Ramos (cell line): ENCODE results near the gene CST9L.

ENCODE experiments used
- in situ Hi-C: fragments of 300-500 bp; cut with MboI; formaldehyde crosslinking; loops from one replicate; pipeline ENCODE4 v1.14.3; 2022; ENCODE audit warnings: low sequenced_read_pairs; ENCODE audit not compliant: unreplicated experiment

Gene CST9L, protein sequence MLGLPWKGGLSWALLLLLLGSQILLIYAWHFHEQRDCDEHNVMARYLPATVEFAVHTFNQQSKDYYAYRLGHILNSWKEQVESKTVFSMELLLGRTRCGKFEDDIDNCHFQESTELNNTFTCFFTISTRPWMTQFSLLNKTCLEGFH

DNA sequence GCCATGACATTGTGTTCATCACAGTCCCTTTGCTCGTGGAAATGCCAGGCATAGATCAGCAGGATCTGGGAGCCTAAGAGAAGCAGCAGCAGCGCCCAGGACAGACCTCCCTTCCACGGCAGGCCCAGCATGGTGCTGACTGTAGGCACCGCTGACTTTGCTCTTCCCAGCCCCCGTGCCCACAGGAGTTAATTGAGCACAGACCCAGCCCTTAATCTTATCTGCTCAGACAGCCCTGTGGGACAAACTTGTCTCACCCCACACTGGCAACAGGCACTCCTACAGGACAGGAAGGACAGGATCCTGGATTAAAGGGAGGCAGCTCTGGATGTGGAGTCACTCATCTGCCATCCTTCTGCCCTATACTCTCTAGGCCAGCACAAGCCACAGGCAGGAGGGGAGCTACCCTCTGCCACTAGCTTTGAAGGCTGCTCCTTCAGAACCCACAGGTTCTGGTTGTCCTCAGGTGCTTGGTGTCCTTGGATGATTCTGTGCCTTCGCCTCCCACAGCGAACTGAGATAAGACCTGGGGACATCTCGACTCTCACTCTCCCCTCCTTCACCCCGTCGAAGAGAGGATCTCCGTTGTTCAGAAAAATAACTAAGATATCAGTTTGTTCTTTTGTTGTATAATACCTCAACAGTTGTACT lies at the start of gene CST9L:
Gene CST9L (minus strand): TSS at position 165 of the 651 bp plus-strand sequence. CDS start 34 bp downstream, at position 131.
- in situ Hi-C loops = no loop called here

DNA sequence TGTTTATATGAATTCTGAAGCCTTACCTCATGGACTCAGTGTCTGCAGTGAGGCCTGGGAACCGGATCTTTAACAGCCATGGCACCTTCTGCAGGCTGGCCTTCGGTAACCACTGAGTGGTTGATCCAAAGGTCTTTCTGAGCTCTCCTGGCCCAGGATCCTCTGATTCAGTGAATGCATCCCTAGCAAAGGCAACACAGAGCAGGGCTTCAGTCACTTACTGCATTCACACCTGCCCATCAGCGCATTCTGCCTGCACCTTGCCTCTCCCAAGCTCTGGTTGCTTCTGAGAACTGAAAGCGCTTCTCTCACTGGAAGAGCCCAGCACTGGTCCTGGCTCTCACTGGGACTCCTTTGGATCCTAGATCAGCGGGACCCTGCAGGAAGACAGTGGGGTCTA lies 45.9 kb upstream of the CST9L start:
- in situ Hi-C loops = no loop called here

GRCh38 chr20:23613676-23614075 lies 45.4 kb upstream of the CST9L start:
- in situ Hi-C loops = no loop called here

- in situ Hi-C loops = no loop called here
Observed at GRCh38 chr20:23612396-23612795, 44.1 kb upstream of the CST9L start.

- in situ Hi-C loops = no loop called here
Observed at GRCh38 chr20:23609486-23610109, 41.3 kb upstream of the CST9L start.

GRCh38 chr20:23608251-23608846 lies 40.1 kb upstream of the CST9L start:
- in situ Hi-C loops = no loop called here

- in situ Hi-C loops = no loop called here
Observed at GRCh38 chr20:23607497-23608245, 39.4 kb upstream of the CST9L start.

- in situ Hi-C loops = no loop called here
Observed at GRCh38 chr20:23606652-23607049, 38.4 kb upstream of the CST9L start.

DNA sequence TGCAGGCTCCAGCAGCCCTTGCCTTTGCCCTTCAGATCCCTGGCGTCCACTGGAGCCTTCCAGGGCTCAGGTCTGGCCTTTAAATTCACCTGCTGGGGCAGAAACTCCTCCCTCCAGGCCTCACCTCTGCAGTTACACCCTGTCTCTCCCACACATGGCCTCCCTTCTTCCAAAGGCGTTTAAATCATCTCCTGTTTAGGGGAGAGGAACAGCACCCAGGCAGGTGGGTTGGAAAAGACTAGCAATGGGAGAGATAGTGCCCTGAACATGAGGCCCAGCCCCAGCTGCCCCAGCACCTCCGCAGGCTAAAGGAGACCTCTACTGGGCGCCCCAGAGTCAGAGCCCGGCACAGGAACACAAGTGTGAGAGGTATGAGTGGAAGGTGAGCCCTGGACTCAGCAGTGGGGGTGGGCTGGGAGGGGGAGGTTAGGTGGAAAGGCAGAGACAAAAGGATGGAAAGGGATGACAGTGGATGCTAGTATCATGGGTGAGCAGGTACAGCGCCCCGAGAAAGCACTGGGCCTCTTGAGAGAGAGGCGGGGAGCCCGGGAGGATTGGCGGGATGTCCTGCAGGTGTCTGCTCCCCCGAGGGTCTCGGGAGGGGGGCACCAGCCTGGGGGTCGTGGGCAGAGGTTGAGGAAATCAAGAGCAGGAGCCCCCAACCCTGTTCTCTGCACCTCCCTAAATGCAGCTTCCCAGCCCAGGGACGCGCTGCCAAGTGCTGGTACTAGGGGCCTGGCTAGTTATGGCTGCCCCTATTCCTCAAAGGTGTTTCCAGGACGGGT lies 37.8 kb upstream of the CST9L start, which contains the start of gene CST9:
Gene CST9 (minus strand): TSS at position 51 of the 785 bp plus-strand sequence. CDS start 53 bp downstream, outside the sequence.
- in situ Hi-C loops = no loop called here

GRCh38 chr20:23604306-23604705 lies 36.0 kb upstream of the CST9L start:
- in situ Hi-C loops = no loop called here

DNA sequence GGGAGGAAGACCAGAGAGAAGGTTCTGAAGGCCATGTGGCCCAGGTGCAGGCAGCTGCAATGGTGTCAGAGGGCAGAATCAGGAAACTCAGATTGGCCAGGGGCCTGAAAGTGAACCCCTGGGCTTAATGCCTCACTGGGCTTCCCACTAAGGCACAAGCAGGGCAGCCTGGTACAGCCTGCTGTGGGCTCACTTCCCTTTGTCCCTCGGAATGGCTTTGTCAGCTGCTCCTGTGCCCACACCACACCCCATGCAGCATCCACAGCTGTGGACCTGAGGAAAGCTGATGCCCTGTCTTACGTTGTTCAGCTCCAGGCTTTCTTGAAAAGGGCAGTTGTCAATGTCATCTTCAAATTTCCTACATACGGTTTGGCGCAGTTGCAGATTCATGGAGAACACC lies 35.0 kb upstream of the CST9L start:
- in situ Hi-C loops = no loop called here

DNA sequence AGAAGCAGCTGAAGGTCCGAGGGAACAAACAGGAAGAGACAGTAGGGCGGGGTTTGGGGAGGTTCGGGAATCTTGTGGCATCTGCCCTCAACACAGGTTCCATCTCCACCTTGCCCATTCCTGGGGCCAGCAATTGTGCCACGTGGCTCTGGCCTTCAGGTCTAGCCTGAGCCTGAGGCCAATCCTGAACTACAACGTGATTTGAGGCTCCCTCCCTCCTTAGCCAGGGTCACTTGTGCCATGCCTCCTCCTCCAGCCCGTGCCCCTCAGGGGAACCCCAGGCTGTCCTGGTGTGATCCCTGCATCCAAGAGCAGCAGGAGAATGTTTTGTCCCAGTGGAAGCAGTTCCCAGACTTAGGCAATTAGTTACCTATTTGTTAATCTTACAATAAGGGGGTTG lies 34.4 kb upstream of the CST9L start:
- in situ Hi-C loops = no loop called here

DNA sequence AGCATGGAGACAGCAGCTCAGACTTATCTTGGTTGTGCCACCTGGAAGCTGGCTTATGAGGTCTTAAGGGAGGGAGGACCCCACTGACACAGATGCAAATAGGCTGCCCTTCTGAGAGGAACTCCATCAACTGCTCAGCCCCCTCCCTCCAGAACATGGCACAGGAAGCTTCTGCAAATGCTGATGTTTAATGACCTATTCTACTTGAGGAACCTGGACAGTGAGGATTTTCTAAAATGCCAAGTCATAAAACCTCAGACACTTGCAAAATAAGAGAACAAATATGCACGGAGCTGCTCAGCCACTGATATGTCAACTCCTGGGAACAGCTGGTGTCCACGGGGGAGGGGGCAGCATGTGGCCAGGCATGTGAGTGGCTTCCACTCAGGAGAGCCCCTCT lies 34.0 kb upstream of the CST9L start:
- in situ Hi-C loops = no loop called here

GRCh38 chr20:23601715-23602114 lies 33.4 kb upstream of the CST9L start:
- in situ Hi-C loops = no loop called here

GRCh38 chr20:23598481-23598880 lies 30.2 kb upstream of the CST9L start:
- in situ Hi-C loops = no loop called here

DNA sequence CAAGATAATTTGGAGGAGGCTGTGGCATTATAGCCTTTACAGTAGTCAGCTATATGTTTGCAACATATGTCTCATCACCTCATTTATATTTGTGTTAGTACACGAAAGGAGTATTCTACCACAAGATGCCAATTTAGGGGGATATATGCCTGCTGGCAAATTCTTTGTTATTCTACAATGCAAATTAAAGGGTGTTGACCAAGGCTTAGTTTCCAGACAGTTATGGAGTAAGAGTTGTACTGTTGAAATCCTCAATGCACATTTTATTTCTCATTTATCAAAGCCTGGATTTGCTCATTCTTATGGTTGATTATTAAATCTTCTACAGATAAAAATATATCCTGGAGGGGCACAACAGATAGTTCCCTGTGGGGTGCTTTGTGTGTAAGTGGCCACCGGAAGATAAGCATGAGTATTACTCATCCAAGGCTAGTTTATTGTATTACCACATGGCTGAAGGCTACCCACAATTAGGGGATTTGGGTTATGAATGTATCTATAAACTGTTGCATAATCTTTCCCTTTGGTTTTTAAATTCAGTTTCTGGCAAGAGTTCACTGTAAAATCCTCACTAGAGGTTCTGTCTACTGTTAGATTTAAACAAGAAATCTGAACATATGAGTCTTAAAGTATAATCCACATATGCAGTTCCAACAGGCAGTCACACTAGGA lies 28.4 kb upstream of the CST9L start:
- in situ Hi-C loops = no loop called here

GRCh38 chr20:23595941-23596340 lies 27.7 kb upstream of the CST9L start:
- in situ Hi-C loops = no loop called here

DNA sequence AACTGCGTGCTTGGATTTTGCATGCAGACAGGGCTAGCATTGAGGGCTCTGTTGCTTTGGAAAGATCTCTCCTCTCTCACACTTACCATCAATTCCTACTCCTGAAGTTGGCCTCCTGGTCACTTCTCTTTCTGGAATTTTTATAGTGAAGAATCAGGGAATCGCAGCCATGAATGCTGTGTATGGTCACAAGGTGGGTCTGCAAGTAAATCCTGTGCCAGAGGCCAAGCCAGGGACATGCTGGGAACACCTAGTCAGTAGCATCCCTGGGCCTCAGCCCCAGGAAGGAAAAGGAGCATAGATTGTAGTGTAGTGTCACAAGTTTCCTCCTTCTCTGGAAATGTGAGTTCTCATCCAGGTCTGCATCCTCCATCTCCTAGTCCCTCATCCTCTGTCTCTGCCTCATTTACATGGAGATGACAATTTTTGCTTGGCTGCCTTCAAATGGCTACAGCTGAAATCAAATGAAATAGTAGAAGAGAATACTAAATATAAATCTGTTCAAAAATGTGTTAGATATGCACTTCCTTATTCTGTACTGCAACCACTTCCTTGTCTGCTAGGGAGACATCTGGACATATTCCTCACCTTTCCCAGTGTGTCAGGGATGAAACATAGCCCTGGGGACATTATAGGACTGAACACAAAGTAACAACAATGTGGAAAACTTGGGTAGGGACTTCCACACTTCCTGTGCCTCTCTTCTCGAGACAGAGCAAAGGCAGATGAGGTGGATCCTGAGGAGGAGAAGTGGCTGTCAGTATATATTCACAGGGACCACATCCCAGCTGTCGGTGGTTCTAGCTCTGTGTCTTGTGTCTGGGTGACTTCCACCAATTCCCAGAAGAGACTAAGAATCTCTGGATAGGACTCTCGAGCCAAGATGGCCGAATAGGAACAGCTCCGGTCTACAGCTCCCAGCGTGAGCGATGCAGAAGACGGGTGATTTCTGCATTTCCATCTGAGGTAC lies 20.4 kb upstream of the CST9L start:
- in situ Hi-C loops = no loop called here
